T47D (cell line): ENCODE results near the gene CD40.

ENCODE experiments used
- DNase-seq, 2 experiments: peaks; one replicate each; pipeline versions ENCODE4 v3.0.0 to v3.0.0-alpha.2; 2011 to 2012; ENCODE audit warnings: low read depth in 1 of 2, low spot score in 1 of 2
- JUND ChIP-seq: IDR thresholded peaks from 2 replicates; pipeline ENCODE4 v1.6.1; 2012; ENCODE audit warnings: low read depth
- in situ Hi-C: cut with HindIII; loops from 2 replicates; pipeline ENCODE4 v1.10.0; 2016; ENCODE audit warnings: low sequenced_read_pairs, low pct_unique_long_range_greater_than_20kb

Gene CD40

DNA sequence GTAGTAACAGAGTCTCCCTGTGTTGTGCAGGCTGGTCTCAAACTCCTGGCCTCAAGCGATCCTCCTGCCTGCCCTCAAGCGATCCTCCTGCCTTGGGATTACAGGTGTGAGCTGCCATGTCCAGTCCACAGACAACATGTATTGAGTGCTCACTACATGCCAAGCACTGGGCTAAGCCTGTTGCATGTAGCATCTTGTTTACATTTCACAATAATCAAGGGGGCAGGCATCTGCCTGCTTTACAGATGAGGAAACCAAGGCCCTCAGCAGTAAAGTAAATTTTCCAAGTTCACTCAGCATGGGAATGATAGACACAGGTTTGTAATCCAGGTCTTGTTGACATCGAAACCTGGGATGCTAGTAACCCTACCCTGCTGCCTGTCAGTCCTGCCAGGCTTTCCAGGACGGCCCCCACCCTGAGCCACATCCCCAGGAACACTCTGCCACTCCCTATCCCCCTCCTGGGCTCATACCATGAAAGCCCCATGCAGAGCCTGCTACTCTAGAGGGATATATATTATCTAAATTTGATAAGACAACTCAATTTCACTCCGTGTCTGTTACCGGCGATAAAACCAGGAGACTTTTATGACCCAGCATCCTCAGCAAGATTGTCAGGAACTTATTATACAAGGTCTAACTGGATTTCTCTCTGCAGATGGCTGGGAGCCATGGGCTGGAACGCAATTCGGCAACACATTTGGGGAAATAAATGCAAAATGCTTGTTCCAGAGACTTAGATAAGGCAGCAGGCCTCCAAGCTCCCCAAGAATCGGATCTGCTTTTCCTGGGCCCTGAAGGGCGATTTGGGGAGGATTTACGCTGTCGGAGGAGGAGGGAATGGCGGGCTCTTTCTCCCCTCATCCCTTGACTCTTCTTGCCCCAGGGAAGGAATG is 30.4 kb downstream of the CD40 start:
- in situ Hi-C loops: loop anchor here (25.0 kb wide), 1 partner anchor 289 kb away; no protein-coding TSS in a partner anchor
- no peak for TF ChIP-seq JUND
- DNase-seq: no peak

DNA sequence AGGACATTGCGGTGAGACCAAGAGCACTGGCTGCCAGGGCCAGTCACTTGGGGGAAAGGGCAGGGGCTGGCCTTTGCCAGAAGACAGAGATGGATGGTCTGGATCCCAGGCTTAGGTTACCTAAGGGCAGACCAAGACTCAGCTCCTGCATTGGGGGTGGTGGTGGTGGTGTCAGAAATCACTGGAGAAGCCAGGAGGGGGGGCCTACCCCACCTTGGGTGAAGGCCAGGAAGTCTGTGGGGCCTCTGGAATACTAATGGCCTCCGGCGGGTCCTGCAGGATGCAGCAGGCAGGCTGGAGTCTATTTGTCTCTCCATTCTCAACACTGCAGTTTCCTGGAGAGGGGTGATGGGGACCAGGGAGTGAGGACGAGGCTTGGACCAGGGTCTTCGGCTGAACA is 32.8 kb downstream of the CD40 start:
- in situ Hi-C loops: no loop called here
- TF ChIP-seq JUND: no peak
- no peak for DNase-seq

DNA sequence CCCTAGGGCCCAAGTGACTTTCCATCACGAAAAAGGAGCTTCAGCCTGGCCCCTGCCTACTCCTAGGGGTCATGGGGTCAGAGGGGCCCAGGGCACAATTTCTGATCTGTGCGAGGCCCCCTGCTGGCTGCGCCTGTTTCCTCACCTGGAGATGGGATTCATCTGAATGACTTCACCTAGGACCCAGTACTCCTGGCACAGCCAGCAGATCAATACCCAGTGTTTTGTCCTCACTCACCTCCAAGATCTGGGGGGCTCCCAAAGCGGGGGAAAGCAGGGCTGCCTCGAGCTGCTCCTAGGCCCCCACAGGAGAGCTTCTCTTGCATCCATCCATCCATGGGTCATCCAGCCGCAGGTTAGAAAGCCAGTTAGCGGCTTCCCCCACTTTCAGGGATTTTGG is 33.8 kb downstream of the CD40 start:
- peak; percentile 25 to 52 for DNase-seq
- TF ChIP-seq JUND: no peak
- in situ Hi-C loops: no loop called here

DNA sequence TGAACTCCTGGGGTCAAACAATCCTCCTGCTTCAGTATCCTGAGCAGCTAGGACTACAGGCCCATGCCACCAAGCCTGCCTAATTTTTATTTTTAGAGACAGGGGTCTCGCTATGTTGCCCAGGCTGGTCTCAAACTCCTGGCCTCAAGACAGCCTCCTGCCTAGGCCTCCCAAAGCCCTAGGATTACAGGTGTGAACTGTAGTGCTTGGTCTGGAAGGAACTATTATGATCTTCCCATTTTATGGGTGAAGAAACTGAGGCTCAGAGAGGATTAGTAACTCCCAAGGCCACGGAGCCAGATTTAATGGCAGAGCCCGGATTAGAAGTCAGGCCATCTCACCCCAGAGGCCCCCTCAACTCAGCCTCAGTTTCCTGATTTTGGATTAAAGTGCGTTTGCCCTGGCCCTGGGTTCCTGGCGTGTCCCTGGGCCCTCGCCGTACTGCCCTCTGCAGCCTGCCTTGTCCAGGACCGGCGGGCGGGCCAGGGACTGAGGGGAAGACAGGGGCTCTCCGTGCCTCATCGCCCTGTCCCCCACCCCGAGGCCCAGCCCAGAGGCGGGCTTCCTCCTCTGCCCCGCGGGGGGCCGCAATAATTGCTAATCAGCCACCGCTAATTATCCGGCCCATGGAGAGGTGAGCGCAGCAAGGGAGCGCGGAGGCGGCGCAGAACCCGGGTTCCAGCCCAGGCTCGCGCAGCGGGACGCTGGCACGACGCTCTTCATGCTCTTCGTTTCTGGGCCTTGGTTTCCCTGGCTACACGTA is 34.9 kb downstream of the CD40 start:
- no peak for TF ChIP-seq JUND
- in situ Hi-C loops: no loop called here
- no peak for DNase-seq

DNA sequence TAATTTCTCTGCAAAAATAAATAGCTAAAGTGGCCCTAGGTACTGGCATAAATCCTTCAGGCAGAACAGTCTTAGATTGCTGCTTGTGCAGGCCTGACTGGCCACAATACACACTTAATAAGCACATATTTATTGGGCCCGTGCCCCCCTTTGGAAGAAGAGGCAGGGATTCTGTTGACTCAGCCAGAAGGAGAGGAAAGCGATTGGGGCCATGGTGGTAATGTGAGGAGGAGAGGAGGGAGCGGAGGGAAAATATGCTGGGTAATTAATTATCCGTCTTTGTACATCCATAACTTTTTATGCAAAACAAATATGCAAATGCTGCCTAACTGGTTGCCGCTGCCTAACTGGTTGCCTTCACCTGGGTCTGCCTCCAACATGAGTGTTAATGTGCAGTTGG is 36.2 kb downstream of the CD40 start:
- in situ Hi-C loops: no loop called here
- TF ChIP-seq JUND: no peak
- peak in 1 of 2 experiments; percentile 30 for DNase-seq

DNA sequence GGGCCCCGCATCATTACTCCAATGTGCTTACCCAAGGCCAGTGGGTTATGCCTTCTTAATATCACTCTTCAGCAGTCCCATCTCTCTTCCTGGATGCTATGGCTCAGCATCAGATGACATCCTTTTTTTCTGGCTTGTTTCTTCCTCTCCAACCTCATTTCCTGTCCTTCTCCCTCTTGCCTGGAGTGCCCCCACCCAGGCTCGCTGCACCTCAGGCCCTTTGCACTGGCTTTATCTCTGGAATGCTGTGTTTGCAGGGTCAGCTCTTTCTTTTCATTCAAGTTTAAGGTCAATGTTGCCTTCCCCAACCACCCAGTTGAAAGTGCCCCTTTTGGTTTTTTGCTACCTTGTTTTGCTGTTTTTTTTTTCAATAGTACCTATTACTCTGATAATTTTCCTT is 36.7 kb downstream of the CD40 start:
- in situ Hi-C loops: no loop called here
- DNase-seq: no peak
- no peak for TF ChIP-seq JUND

DNA sequence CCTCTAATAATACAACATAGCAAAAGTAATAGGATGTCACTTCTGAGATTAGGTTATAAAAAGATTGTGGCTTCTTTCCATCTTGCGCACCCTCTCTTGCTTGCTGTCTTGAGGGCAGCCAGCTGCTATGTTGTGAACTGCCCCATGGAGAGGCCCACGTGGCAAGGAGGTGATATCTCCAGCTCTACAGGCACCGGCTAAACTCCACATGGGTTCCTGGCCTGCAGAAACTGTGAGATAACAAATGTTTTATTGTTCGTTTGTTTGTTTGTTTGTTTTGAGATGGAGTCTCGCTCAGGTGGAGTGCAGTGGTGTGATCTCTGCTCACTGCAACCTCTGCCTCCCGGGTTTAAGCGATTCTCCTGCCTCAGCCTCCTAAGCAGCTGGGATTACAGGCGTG is 38.0 kb downstream of the CD40 start:
- no peak for DNase-seq
- in situ Hi-C loops: no loop called here
- TF ChIP-seq JUND: no peak

DNA sequence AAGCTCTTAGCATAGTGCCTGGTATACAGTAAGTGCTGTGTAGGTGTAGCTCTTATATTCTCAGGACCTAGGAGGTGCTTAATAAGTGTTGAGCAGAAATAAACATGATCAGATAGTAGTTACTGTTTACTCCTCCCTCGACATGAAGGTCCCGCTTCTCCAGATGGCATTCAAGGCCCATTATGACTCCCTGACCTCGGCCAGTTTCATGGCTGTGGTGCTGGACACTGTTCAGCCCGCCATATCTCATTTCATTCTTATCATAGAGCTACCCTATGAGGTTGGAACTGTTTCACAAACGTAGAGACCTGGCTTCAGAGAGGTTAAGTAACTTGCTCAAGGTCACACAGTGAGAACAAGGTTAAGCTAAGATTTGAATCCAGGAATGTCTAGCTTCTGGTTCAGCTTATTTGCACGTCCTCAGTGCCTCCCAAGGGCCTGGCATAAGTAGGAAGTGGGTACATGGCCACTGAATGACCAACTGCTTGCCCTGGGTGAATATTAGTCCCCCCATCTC is 39.0 kb downstream of the CD40 start:
- DNase-seq: no peak
- TF ChIP-seq JUND: no peak
- in situ Hi-C loops: no loop called here

DNA sequence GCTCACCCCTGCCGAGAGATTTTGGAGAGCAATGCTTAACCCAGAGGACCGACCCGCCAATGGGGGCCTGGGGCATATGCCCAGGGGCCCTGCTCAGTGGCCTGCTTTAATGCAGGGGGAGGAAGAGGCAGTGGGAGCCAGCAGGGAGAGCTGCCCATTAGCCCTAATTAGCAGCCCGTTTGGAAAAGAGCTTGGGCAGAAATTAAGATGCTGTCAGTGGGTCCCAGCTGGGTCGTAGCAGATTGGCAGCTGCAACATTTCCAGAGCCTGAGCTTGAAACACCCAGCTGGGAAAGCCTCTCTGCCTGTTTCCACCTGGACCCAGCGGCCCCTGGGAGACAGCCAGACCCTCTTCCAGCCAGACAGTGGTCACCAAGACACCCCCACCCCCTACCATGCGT is 39.5 kb downstream of the CD40 start:
- DNase-seq: no peak
- no peak for TF ChIP-seq JUND
- in situ Hi-C loops: no loop called here

DNA sequence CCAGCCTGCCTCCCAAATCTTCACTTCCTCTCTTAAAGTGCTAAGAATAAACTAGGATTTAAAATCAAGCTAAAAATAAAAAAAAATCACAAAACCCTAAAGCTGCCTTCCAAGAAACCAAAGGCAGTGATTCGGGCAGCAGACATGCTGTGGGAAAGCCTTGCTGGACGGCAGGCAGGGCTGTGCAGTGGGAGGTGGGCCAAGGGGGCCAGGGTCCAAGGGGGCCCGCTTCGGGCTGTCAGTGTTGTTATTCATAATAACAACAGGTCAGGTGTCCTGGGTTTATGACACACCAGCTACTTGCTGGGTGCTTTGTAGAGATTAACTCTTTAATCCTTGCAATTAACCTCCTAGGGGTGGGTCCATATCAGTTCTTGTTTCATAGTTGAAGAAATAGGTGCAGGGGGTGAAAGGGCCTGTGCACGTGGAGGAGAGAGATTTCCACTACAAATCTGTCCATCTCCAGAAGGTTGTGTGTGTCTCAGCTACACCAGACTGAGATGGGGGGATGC is 40.4 kb downstream of the CD40 start:
- no peak for TF ChIP-seq JUND
- in situ Hi-C loops: no loop called here
- no peak for DNase-seq

DNA sequence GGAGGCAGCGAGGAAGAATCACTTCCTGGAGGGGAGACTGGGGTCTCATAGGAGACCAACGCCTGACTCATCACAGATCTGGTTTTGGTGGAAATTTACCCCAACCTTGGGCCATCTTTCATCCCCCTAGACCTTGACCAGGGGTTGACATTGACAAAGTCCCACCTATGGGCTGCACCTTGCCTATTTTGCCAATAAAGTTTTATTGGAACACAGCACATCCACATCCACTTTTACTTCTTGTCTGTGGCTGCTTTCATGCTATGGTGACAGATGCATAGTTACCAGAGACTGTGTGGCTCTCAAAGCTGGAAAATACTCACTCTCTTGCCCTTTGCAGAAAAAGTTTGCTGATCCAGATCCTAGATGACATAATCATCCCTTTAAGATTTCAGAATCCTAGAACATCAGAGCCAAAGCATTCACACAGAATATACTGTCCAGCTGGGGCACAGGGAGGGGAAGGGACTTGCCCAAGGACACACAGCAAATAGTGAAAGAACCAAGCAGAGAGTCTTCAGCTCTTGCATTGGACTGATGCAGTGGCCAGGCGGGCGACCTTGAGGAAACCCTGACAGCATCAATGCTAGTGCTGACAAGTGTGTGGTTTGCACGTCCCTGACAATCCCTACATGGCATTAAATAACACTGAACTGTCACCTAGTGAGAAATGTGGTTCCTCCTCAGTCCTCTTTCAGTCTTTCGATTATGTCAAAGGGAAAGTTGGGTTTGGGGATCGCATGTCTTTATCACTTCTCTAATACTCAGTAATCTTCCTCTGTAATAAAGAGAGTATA is 41.2 kb downstream of the CD40 start:
- no peak for TF ChIP-seq JUND
- in situ Hi-C loops: no loop called here
- no peak for DNase-seq

DNA sequence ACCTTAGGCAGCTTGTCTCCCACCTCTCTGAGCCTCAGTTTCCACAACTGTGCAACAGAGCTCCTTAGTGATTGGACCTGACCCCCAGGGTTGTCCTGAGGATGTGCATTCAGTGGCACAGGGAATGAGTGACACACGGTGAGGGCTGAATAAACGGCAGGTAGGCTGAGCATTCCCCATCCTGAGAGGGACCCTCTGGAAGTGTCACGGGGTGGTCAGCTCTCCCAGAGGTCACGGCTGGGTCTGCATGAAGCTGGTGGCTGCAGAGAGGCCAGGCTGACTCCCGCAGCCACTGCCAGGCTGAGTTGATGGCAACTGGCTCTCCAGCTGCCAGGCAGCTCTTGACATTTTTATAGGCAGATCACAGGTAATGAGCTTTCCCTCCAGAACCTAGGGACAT is 42.5 kb downstream of the CD40 start:
- DNase-seq: no peak
- in situ Hi-C loops: no loop called here
- no peak for TF ChIP-seq JUND

DNA sequence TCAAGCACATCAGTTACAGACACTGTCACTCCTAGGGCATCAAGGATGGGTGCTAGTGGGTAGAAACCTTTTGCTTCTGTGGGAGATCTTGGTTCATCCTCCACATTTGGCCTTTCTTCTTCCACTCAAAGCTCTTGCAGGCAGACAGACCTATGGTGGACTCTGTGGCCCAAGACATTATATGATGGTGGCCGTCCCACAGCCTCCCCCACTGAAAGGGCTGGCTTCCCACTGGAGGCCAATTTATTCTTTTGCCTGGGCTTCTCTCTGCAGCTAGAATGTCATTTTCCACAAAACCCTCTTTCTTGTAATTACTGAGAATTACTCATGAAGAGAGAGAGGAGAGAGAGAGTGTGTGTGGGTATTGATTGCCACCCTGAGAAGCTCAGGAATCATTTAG is 43.8 kb downstream of the CD40 start:
- in situ Hi-C loops: no loop called here
- DNase-seq: no peak
- TF ChIP-seq JUND: no peak
